HCT116 (cell line): Measurements from ENCODE around the gene TAGLN3. TPM values are rescaled to one million over a fixed set of nuclear protein-coding genes. Genes with fewer than 3 reads are reported as not detected.
A peak's percentile ranks its signal among the peaks of the same experiment; 100 is the strongest.

Experiments used
- ATAC-seq: fragments of 200-7000 bp; cut with Tn5 transposase; 2 replicates; pipeline ENCODE4 v1.9.1; 2020; ENCODE audit warnings: mild to moderate bottlenecking, moderate library complexity
- BruUV-seq: library from RNA; stranded (reverse); fragments of 400-500 nt; replicated peaks from 2 replicates; lab custom pipeline; 2021; lab: Mats Ljungman, UMichigan
- CTCF ChIA-PET: fragments of 300-600 bp; sonication (Branson Sonifier 250); formaldehyde crosslinking; loops from one replicate; lab custom pipeline; 2021; ENCODE audit warnings: antibody characterized with exemption; lab: Charles Lee
- POLR2A ChIA-PET: fragments of 300-600, 350-600 bp; sonication (Branson Sonifier 250); formaldehyde crosslinking; loops from one replicate; lab custom pipeline; 2021; ENCODE audit warnings: antibody characterized with exemption; lab: Charles Lee
- RAD21 ChIA-PET, 2 experiments: fragments of 300-600 bp; sonication (Branson Sonifier 250); formaldehyde crosslinking; loops; one replicate each; lab custom pipeline; 2023; ENCODE audit warnings: low total read pairs in 2 of 2; ENCODE audit not compliant: uncharacterized antibody in 2 of 2, unreplicated experiment in 2 of 2, low non-redundant PET in 1 of 2; lab: Charles Lee
- DNase-seq: peaks from one replicate; pipeline ENCODE4 v3.0.0-alpha.2; 2010; ENCODE audit warnings: low read depth, low spot score
- H2AFZ ChIP-seq: fragments of 200-600 bp; shearing (Covaris generic), sonication (generic); 2 replicates; pipeline ENCODE4 v1.6.1; 2017; ENCODE audit warnings: low read depth, mixed run types, mixed read lengths, antibody characterized with exemption, low read length; ENCODE audit not compliant: poor library complexity, severe bottlenecking
- H3K27ac ChIP-seq: 2 replicates; pipeline ENCODE4 v1.5.1; 2012; ENCODE audit warnings: low read depth, low read length
- H3K27me3 ChIP-seq: fragments of 200-600 bp; sonication (generic); 2 replicates; pipeline ENCODE4 v1.6.1; 2016; ENCODE audit warnings: mixed run types, low read length, mixed read lengths; ENCODE audit not compliant: insufficient read depth
- H3K36me3 ChIP-seq, 2 experiments: fragments of 200-500 bp in 1 of 2; fragments of 200-600 bp in 1 of 2; sonication (Bioruptor generic) in 1 of 2; sonication (generic) in 1 of 2; 2 replicates each; pipeline versions ENCODE4 v1.5.1 to v1.6.1; 2014 to 2016; ENCODE audit warnings: low read length in 2 of 2, inconsistent platforms in 1 of 2, mixed read lengths in 1 of 2, mixed run types in 1 of 2; ENCODE audit not compliant: insufficient read depth in 2 of 2, control insufficient read depth in 1 of 2
- H3K4me1 ChIP-seq, 2 experiments: fragments of 200-600 bp in 1 of 2; sonication (generic) in 1 of 2; 2 replicates each; pipeline versions ENCODE4 v1.5.1 to v1.6.1; 2012 to 2017; ENCODE audit warnings: low read length in 2 of 2, inconsistent platforms in 1 of 2, mild to moderate bottlenecking in 1 of 2, mixed read lengths in 1 of 2, mixed run types in 1 of 2, moderate library complexity in 1 of 2; ENCODE audit not compliant: insufficient read depth in 2 of 2, control insufficient read depth in 1 of 2
- H3K4me2 ChIP-seq: fragments of 200-600 bp; sonication (generic); 2 replicates; pipeline ENCODE4 v1.6.1; 2017; ENCODE audit warnings: mixed run types, low read length, mixed read lengths
- H3K4me3 ChIP-seq, 2 experiments: fragments of 200-600 bp in 1 of 2; sonication (generic) in 1 of 2; replicated peaks in 1 of 2; 2 replicates each; pipeline ENCODE4 v1.5.1; 2011 to 2016; ENCODE audit warnings: low read length in 2 of 2, control low read depth in 1 of 2, low read depth in 1 of 2, mild to moderate bottlenecking in 1 of 2, mixed read lengths in 1 of 2, mixed run types in 1 of 2
- H3K79me2 ChIP-seq: fragments of 200-600 bp; sonication (generic); 2 replicates; pipeline ENCODE4 v1.6.1; 2017; ENCODE audit warnings: mild to moderate bottlenecking, mixed run types, low read length, moderate library complexity, mixed read lengths; ENCODE audit not compliant: insufficient read depth
- H3K9ac ChIP-seq: fragments of 200-600 bp; sonication (generic); 2 replicates; pipeline ENCODE4 v1.6.1; 2016; ENCODE audit warnings: low read length, mixed read lengths
- H3K9me2 ChIP-seq: fragments of 200-600 bp; sonication (generic), shearing (Covaris generic); 2 replicates; pipeline ENCODE4 v1.6.1; 2017; ENCODE audit warnings: mixed run types, mild to moderate bottlenecking, moderate library complexity; ENCODE audit not compliant: insufficient read depth
- H3K9me3 ChIP-seq, 2 experiments: fragments of 200-500 bp in 1 of 2; fragments of 200-600 bp in 1 of 2; sonication (Bioruptor generic) in 1 of 2; sonication (generic) in 1 of 2; 2 replicates each; pipeline ENCODE4 v1.6.1; 2014 to 2017; ENCODE audit warnings: low read length in 2 of 2, mixed read lengths in 2 of 2, inconsistent platforms in 1 of 2, low read depth in 1 of 2, mild to moderate bottlenecking in 1 of 2, mixed run types in 1 of 2, moderate library complexity in 1 of 2; ENCODE audit not compliant: control insufficient read depth in 1 of 2, insufficient read depth in 1 of 2
- H4K20me1 ChIP-seq: fragments of 200-600 bp; sonication (generic), shearing (Covaris generic); 2 replicates; pipeline ENCODE4 v1.6.1; 2017; ENCODE audit warnings: mixed run types, mild to moderate bottlenecking, moderate library complexity; ENCODE audit not compliant: insufficient read depth
- CEBPB ChIP-seq: IDR thresholded peaks from 2 replicates; pipeline ENCODE4 v1.6.1; 2012; ENCODE audit warnings: low read depth
- FOSL1 ChIP-seq: IDR thresholded peaks from 2 replicates; pipeline ENCODE4 v1.6.1; 2012; ENCODE audit warnings: low read depth
- JUND ChIP-seq: IDR thresholded peaks from 2 replicates; pipeline ENCODE4 v1.6.1; 2012
- POLR2AphosphoS5 ChIP-seq: IDR thresholded peaks from 2 replicates; pipeline ENCODE4 v1.6.1; 2011; ENCODE audit warnings: mild to moderate bottlenecking, low read depth, low read length, moderate library complexity
- SP1 ChIP-seq: IDR thresholded peaks from 2 replicates; pipeline ENCODE4 v1.6.1; 2012; ENCODE audit warnings: low read depth
- ZBTB33 ChIP-seq: IDR thresholded peaks from 2 replicates; pipeline ENCODE4 v1.6.1; 2011; ENCODE audit warnings: mild to moderate bottlenecking, low read length, moderate library complexity; ENCODE audit not compliant: insufficient replicate concordance; ENCODE audit errors: extremely low read depth
- ZFX ChIP-seq: fragments of 450-650 bp; IDR thresholded peaks from 2 replicates; pipeline ENCODE4 v1.6.1; 2017
- ZNF274 ChIP-seq: fragments of 200-500 bp; sonication (Bioruptor generic); IDR thresholded peaks from 2 replicates; pipeline ENCODE4 v1.6.1; 2014; ENCODE audit warnings: mild to moderate bottlenecking, low read depth, low read length, inconsistent platforms
- intact Hi-C: fragments of 100-400 bp; cut with micrococcal nuclease; formaldehyde crosslinking; loops from 2 replicates; pipeline ENCODE4 v1.10.0; 2022
- total RNA-seq: library from RNA; stranded (reverse); gene quantifications from one replicate; pipeline ENCODE4 v1.2.1, GENCODE V29; 2021; ENCODE audit not compliant: unreplicated experiment

TAGLN3 gene
- total RNA-seq, 1 experiment from 2014 or later = 0.64 TPM

GRCh38 chr3:112004669-112005068 lies 5.9 kb downstream of the TAGLN3 start:
- intact Hi-C loops = no loop called here
- H3K4me1 ChIP-seq = peaks cover 2 to 41% of the 10 kb centered on the region in 2 experiments; a peak in 3 of 4 replicates
- H3K4me3 ChIP-seq = no peak overlapping the region
- ATAC-seq (no peak), DNase-seq (no peak)
- H3K36me3 ChIP-seq = no peaks in the 10 kb centered on the region
- ChIA-PET CTCF (interaction anchor here (1.0 to 3.9 kb wide), 5 partner anchors 9 to 39 kb away, joined by 3 to 46 read pairs (median 4); partner anchors contain the start of gene ABHD10), RAD21 (interaction anchor here in 1 of 2 experiments (1.2 kb wide), 1 partner anchor 15 kb away, joined by 3 read pairs; no protein-coding TSS in a partner anchor), POLR2A (interaction anchor here (0.7 to 3.9 kb wide), 3 partner anchors 9 to 27 kb away, joined by 3 to 19 read pairs (median 6); partner anchors contain the start of gene ABHD10)
- H2AFZ ChIP-seq = no peak overlapping the region
- H3K27me3 ChIP-seq = no peaks in the 10 kb centered on the region
- TF ChIP-seq SP1 (no peak), FOSL1 (no peak), JUND (no peak), CEBPB (no peak), ZFX (no peak), ZNF274 (no peak), ZBTB33 (no peak), POLR2AphosphoS5 (no peak)
- no peaks in the 10 kb centered on the region for H3K9me2 ChIP-seq
- H3K27ac ChIP-seq = no peak overlapping the region
- H3K4me2 ChIP-seq = peak overlapping the region; percentile 29
- no peaks in the 10 kb centered on the region for H3K79me2 ChIP-seq
- no peaks in the 10 kb centered on the region for H4K20me1 ChIP-seq
- H3K9me3 ChIP-seq = no peaks in the 10 kb centered on the region
- BruUV-seq = no TSS peak
- no peak overlapping the region for H3K9ac ChIP-seq
